Hematopoietic multipotent progenitor cell treated with erythropoietin and hydrocortisone succinate and interleukin-3 and kit ligand, for 8 days (in vitro differentiated cells): ENCODE results near the gene TRIM15.
A peak's percentile ranks its signal among the peaks of the same experiment; 100 is the strongest.

Experiments used
- DNase-seq: peaks from one replicate; pipeline ENCODE4 v3.0.0-alpha.2; 2015

TRIM15 gene

GRCh38 chr6:30147096-30147495 lies 16.2 kb upstream of the TRIM15 start:
- DNase-seq: no peak

DNA sequence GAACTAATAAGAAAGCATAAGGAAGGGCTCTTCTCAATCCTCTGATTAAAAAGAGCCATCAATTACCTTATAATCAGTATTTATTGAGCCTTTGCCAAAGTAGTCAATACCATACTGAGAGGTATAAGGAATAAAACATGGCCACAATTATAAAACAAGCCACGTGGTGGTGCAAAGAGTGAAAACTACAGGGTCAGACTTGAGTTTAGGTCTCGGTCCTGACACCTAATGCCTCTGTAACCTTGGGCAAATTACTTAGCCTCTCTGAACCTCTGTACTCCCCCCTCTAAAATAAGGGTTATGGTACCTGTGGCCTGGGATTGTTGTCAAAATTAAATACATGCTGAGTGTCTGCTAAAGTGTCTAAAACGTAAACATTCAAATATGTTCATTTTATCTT lies 14.1 kb upstream of the TRIM15 start:
- peak; percentile 37 for DNase-seq

DNA sequence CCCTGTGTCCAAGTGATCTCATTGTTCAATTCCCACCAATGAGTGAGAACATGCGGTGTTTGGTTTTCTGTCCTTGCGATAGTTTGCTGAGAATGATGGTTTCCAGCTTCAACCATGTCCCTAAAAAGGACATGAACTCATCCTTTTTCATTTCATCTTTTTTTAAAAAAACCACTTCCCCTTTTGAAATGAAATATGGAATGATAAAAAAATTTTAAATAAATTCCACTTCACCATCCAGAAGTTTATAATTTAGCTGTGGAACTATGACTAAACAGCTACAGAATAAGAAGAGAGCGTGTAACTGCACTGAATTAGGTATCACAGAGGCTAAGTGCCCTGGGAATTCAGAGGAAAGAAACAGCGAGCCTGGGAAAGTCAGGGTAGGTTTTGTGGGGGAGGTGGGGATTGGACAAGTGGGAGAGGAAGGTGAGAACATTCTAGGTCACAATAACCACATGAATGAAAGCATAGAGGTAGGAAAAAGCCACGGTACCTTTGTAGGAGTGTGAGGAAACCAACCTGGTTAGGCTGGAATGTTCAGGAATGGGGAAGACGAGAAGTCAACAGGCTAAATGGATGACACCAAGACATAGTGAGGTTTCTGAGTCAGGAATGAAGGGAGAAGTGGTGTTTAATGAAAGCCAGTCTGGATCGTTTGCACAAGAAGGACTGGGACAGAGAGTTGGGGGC lies 13.3 kb upstream of the TRIM15 start:
- no peak for DNase-seq

DNA sequence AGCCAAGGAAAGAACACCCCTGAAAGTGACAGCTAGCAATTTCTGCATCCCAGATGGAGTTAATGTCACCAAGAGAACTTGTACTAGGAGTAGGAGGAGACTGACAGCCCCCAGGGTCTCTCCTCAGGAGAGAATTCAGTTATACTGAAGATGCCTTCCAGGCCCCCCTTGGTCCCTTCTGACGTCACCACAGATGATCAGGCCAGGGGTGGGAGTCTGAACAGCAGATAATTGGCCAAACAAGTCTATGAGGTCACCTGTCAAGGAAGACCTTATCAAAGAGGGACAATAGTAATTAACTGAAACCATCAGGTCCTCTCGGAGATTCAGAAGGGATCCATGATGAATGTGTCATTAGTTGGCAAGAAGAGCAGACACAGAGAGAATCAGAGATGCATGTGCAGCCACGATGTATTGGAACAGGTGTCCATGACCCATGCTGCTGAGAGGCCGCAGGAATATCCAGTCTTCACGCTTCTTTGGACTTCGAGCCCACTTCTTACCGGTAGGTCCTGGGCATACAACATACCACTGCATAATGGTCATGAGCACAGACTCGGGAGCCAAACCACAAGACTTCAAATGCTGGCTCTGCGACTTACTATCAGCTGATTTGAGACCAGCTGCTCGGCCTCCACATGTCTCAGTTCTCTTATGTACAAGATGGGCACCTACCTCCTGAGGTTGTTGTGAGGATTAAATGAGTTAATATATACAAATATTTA lies 12.5 kb upstream of the TRIM15 start:
- DNase-seq: no peak

DNA sequence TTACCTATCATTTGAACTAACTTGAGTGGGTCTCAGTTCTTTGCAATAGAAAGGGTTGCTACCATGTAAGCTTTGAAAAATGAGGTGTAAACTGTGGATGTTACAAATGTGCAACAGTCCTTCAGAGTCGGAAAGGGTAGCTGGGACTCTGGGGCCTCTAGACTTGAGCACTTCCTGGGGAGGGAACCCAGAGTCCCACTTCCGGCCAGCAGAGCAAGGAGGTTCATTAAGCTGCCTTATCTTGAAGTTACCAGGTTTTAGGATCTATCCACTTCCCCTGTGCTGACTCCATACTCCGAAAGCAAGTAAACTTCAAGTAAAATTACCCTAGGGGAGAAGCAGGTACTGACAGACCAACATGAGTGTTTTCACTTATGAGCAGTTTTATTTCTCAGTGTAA lies 11.8 kb upstream of the TRIM15 start:
- peak; percentile 84 for DNase-seq

DNA sequence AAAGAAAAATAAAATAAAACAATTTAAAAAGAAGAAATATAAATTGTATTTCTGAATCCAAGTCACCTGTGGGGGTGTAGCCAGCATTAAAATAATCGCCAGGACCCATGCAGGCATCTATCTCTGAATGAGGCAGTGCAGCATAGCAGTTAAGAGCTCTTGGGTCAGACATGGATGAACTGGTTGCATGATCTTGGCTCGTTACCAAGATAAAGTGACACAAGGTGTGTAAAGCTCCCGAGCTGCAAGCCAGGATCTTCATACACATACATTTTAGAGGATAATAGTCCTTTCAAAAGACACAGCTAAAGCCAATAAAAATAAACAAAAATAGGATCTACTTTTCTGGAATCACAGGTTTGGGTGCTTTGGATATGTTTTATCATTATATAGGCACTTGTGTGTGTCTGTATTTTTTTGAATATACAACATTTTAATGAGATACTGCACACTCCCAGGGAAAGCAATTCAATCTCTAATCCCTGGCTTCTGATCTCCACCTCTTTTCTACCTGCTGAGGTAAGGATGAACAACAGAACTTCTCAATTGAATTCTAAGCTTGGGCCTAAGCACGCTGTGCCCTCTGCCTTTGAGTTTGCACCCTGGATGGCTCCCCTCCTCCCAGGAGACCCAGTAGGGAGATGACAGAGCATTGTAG lies 11.2 kb upstream of the TRIM15 start:
- peak; percentile 71 for DNase-seq

- DNase-seq: no peak
Measured at GRCh38 chr6:30152910-30153610, 10.3 kb upstream of the TRIM15 start.

DNA sequence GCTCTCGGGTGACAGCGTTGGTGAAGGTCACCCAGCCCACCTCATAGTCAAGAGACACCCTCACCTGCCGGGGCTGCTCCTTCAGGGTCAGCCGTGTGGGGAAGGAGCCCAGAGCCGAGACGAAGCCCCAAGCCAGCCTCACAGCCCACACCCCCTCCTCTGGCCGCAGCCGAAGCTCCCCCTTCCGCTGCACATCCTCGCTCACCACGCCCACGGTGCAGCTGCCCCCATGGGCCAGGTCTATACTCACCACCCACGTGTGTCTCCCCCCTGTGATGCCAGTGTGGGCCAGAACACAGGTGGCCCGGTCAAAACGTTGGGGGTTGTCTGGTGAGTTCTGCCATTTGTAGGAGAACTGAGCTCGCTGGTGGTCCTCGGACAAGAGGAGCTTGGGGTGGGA lies 9.3 kb upstream of the TRIM15 start:
- no peak for DNase-seq

GRCh38 chr6:30154709-30155519 lies 8.4 kb upstream of the TRIM15 start:
- no peak for DNase-seq

DNA sequence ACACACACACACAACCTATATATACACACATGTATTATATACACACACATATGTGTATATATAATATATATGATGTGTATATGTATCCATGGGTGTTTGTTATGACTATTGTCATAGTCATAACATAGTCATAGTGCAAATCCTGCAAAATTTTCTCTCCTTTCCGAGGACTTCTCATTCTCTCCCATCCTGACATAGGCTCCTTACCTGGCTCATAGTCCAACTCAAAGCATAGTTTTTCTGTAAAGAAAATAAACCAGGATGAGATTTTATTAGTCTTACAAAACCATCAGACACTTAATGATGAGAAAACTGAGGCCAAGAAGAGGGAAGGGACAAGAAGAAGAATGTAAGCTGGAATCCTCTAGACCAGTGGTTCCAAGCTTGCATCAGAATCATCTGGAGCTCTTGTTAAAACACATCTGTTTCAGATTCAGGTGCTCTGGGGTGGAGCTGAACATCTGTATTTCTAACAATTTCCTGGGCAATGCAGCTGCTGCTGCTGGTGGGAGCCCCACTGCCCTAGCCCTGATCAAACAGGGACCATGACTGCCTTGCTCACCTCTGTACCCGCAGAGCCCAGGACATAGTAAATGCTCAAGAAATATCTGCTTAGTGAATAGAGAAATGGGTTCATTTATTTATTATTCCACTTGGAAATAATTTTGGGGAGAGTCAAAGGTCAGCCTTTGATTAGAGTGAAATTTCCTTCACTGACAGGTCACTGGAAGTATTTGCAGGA lies 7.7 kb upstream of the TRIM15 start:
- no peak for DNase-seq

- DNase-seq: peak; percentile 44
Measured at GRCh38 chr6:30156262-30156599, 7.1 kb upstream of the TRIM15 start.

- DNase-seq: no peak
Measured at GRCh38 chr6:30156774-30157173, 6.6 kb upstream of the TRIM15 start.

- no peak for DNase-seq
Measured at GRCh38 chr6:30157581-30157980, 5.8 kb upstream of the TRIM15 start.

DNA sequence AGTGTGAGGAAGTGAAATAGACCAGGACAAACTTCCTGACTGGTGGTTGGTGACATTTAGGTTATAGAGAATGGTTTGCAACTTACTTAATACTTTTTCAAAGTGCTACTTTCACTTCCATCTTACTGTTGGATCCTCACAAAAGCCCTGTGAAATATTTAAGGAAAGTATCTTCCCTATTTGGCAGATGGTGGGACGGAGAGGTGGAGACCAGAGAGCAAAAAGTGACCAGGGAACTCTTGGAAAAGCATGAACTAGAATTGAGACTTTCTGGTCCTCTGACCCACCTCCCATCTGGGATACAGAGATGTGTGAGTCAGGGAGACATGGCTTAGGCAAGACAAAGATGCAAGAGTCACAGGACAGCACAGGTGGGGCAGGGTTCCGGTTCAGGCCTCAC lies 5.3 kb upstream of the TRIM15 start:
- DNase-seq: no peak

DNA sequence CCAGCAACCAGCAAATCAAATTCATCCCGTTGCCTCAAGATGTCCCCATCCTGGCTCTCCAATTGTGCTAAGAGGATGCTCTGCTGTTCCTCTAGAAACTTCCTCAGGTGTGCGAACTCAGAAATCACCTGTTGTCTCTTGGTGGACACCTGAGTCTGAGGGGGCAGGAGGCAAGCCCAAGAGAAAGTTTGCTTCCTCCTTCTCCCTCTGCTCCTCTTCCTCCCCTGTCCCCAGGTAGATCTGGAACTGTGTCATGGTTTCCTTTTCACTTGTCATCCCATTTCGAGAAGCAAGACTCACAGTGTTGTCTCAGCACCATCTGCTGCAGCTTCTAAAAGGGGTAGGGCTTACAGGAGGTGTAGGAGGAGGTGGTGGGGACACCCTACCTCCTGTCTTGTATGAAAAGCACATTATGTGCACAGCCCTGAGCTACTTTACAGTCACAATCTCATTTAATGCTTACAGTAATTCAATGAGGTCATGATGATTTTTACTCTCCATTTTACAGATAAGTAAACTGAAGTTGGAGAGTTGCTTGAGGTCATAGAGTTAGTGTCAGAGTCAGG lies 4.8 kb upstream of the TRIM15 start:
- DNase-seq: no peak

GRCh38 chr6:30160008-30160784 lies 3.1 kb upstream of the TRIM15 start:
- no peak for DNase-seq

GRCh38 chr6:30160785-30161531 lies 2.4 kb upstream of the TRIM15 start, which contains the start of gene TRIM10:
Gene TRIM10, minus strand, starts transcription at chr6:30161211. Its CDS starts 353 bp downstream, at chr6:30160858.
- peak; percentile 95 for DNase-seq

DNA sequence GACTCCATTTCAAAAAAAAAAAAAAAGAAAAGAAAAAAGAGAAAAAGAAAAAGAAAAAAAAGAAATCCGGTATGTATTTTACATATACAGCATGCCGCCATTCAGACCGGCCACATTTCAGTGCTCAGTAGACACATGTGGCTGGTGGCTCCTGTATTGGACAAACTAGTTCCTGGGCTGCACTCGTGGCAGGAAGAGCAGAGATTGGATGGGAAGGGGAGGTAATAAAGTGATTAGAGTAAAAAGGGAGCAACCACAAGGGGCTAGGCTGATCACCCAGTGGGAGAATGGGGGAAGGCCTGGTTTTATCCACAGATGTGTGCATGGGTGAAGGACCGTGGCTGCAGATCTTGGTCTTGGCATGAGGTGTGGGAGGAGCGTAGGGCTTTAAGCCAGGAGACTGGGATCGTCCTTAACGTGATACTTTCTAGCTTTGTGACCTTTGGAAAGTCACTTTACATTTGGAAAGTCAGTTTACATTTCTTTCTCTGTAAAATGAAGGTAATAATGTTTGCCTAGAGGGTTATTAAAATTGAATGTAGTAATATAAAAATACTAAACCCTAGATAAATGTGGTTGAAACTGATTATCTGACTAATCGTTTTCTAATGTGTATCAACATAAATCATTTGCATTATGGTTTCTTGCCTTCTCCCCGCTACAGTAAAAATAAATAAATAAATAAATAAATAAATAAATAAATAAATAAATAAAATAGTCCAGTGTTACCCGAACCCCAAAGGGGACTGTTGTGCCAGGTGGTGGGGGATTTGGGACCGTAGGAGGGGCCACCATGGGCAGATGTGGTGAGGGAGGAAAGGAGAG lies 869 bp upstream of the TRIM15 start:
- no peak for DNase-seq
